ENCODE results near the gene SDF4.

GRCh38 chr1:1229770-1230169 lies 2.0 kb downstream of the SDF4 start:
- TF ChIP-seq CTCF (IDR thresholded peaks at IDR 0.05) = no peak
- no peak for TF ChIP-seq POLR2A (IDR thresholded peaks at IDR 0.05)
- no peak for TF ChIP-seq POLR2AphosphoS5 (IDR thresholded peaks at IDR 0.05; ENCODE audit: insufficient read depth in 1 of 2, low read depth in 1 of 2)

Measured in vagina (tissue), 2 donors.